NT2/D1 (cell line): ENCODE measurements around the gene POGLUT3.

Source experiments
- SUZ12 ChIP-seq: IDR thresholded peaks from 2 replicates; pipeline ENCODE4 v1.6.1; 2011; ENCODE audit not compliant: insufficient read length, insufficient read depth; ENCODE audit errors: extremely low read depth
- YY1 ChIP-seq: IDR thresholded peaks from 2 replicates; pipeline ENCODE4 v1.6.1; 2011; ENCODE audit not compliant: insufficient read length, insufficient read depth
- ZNF274 ChIP-seq: IDR thresholded peaks from 2 replicates; pipeline ENCODE4 v1.6.1; 2011; ENCODE audit warnings: mild to moderate bottlenecking, low read depth, low read length

DNA sequence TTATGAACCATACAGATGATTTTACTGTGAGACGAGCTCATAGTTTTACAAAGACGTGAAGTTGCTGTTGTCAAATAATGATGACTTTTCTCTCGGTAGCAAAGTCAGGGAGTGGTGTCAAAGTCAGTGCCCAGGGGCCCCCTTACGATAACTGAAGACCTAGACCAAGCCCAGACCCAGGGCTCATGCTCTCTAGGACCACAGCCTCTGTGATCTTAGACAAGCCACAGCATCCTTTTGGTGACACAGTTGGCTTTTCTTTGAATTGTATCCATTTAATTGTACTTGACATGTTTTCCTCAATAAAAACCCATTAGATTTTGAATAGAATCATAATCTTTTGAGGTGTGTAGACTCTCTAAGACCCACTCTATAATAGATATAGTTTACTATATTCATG lies 17.9 kb upstream of the POGLUT3 start:
- TF ChIP-seq YY1 (no peak), ZNF274 (no peak), SUZ12 (no peak)
